GM19455 (cell line): Measurements from ENCODE around the gene UNCX.

Experiments used
- ATAC-seq: cut with Tn5 transposase; IDR thresholded peaks from one replicate; pipeline ENCODE4 v1.9.1; 2021; ENCODE audit not compliant: unreplicated experiment

The UNCX gene

GRCh38 chr7:1242606-1243289 lies 10.1 kb downstream of the UNCX start:
- no peak for ATAC-seq

GRCh38 chr7:1243290-1243963 lies 10.8 kb downstream of the UNCX start:
- ATAC-seq, result no peak

GRCh38 chr7:1243964-1244416 lies 11.3 kb downstream of the UNCX start:
- no peak for ATAC-seq

GRCh38 chr7:1244700-1245523 lies 12.2 kb downstream of the UNCX start:
- no peak for ATAC-seq

GRCh38 chr7:1245524-1246050 lies 12.9 kb downstream of the UNCX start:
- ATAC-seq, result no peak

- no peak for ATAC-seq
Measured at GRCh38 chr7:1246160-1246870, 13.6 kb downstream of the UNCX start.

GRCh38 chr7:1246871-1247526 lies 14.3 kb downstream of the UNCX start:
- no peak for ATAC-seq

GRCh38 chr7:1247527-1248041 lies 14.9 kb downstream of the UNCX start:
- ATAC-seq, result no peak

GRCh38 chr7:1248143-1248915 lies 15.7 kb downstream of the UNCX start:
- no peak for ATAC-seq

GRCh38 chr7:1248916-1249581 lies 16.4 kb downstream of the UNCX start:
- ATAC-seq, result no peak

GRCh38 chr7:1249731-1250130 lies 17.1 kb downstream of the UNCX start:
- no peak for ATAC-seq

GRCh38 chr7:1250901-1251300 lies 18.2 kb downstream of the UNCX start:
- no peak for ATAC-seq

GRCh38 chr7:1251796-1252539 lies 19.3 kb downstream of the UNCX start:
- no peak for ATAC-seq

GRCh38 chr7:1252540-1253090 lies 19.9 kb downstream of the UNCX start:
- ATAC-seq, result no peak

GRCh38 chr7:1253681-1254181 lies 21.1 kb downstream of the UNCX start:
- ATAC-seq, result no peak

GRCh38 chr7:1254281-1255079 lies 21.8 kb downstream of the UNCX start:
- ATAC-seq, result no peak
